Kidney (tissue), 14 donors: Measurements from ENCODE around the gene WHAMM. TPM values are rescaled to one million over a fixed set of nuclear protein-coding genes. Genes with fewer than 3 reads are reported as not detected.

Source experiments
- DNase-seq, 5 donors: peaks; one replicate each; pipeline ENCODE4 v3.0.0-alpha.2; 2013 to 2020
- FAIRE-seq: peaks from 2 replicates; lab custom pipeline; 2012; peaks lifted over from hg19 to GRCh38; lab: Jason Lieb, UNC
- H3K27ac ChIP-seq, 2 donors: one replicate each; pipeline ENCODE4 v1.7.0; 2013; ENCODE audit warnings: low read depth in 2 of 2, low read length in 2 of 2, inconsistent platforms in 1 of 2
- H3K27me3 ChIP-seq: one replicate; pipeline ENCODE4 v1.7.1; 2013; ENCODE audit warnings: low read length, inconsistent platforms; ENCODE audit not compliant: control insufficient read depth, insufficient read depth
- H3K36me3 ChIP-seq, 3 donors: one replicate each; pipeline versions ENCODE4 v1.7.0 to v1.7.1; 2013; ENCODE audit warnings: low read length in 3 of 3, control low read depth in 1 of 3, inconsistent platforms in 1 of 3; ENCODE audit not compliant: insufficient read depth in 3 of 3, control insufficient read depth in 2 of 3
- H3K4me1 ChIP-seq, 3 donors: one replicate each; pipeline versions ENCODE4 v1.7.0 to v1.7.1; 2013; ENCODE audit warnings: low read length in 3 of 3, inconsistent platforms in 1 of 3, low read depth in 1 of 3; ENCODE audit not compliant: control insufficient read depth in 2 of 3, insufficient read depth in 2 of 3
- H3K4me3 ChIP-seq, 3 donors: one replicate each; pipeline versions ENCODE4 v1.7.0 to v1.8.1; 2013; ENCODE audit warnings: low read length in 3 of 3, control low read depth in 1 of 3, inconsistent platforms in 1 of 3
- H3K9ac ChIP-seq, 3 donors: one replicate each; pipeline versions ENCODE4 v1.7.0 to v1.7.1; 2013; ENCODE audit warnings: low read length in 3 of 3, control low read depth in 1 of 3, inconsistent platforms in 1 of 3
- H3K9me3 ChIP-seq, 3 donors: one replicate each; pipeline versions ENCODE4 v1.7.0 to v1.7.1; 2013; ENCODE audit warnings: low read length in 3 of 3, control low read depth in 1 of 3, inconsistent platforms in 1 of 3; ENCODE audit not compliant: control insufficient read depth in 2 of 3, insufficient read depth in 1 of 3
- CTCF ChIP-seq: IDR thresholded peaks from 3 replicates; pipeline ENCODE4 v1.5.1; 2012; ENCODE audit warnings: mild to moderate bottlenecking, moderate library complexity, borderline replicate concordance; ENCODE audit not compliant: insufficient read depth; ENCODE audit errors: extremely low read depth
- intact Hi-C: fragments of 100-400 bp; cut with DNase I; formaldehyde crosslinking; loops from one replicate; pipeline ENCODE4 v1.11.1; 2022
- polyA plus RNA-seq: library from polyadenylated mRNA; stranded (reverse); fragments of 350-450 nt; fragmentation: Illumina TruSeq; extraction: RNeasy Lipid Tissue Mini Kit (QIAGEN cat#74804); gene quantifications from one replicate; pipeline ENCODE4 v1.2.3, GENCODE V29; 2014; ENCODE audit warnings: low read depth, low replicate concordance; ENCODE audit not compliant: insufficient read depth
- total RNA-seq: library from RNA; stranded (reverse); fragmentation: NEBNext Ultra II Directional; extraction: Animal tissue kit (Norgen Biotek cat#: 25700); gene quantifications from one replicate; pipeline ENCODE4 v1.2.1, GENCODE V29; 2021
- donor health status: control.
- donor health status: control.
- donor health status: control.
- donor health status: control.
- donor health status: control.
- donor health status: DM: yes; HTN: yes; CAD: no.
- donor health status: Normal renal cell carcinoma (clear cell type).

The WHAMM gene
- total and polyA plus RNA-seq, 2 donors from 2014 or later: 4.0 to 13.8 TPM

GRCh38 chr15:82833362-82833682 is 23.9 kb downstream of the WHAMM start:
- Histone ChIP-seq H3K4me3 (no peak overlapping the region), H3K4me1 (no peaks in the 10 kb centered on the region), H3K27ac (no peak overlapping the region), H3K27me3 (no peaks in the 10 kb centered on the region), H3K9ac (no peak overlapping the region), H3K9me3 (no peaks in the 10 kb centered on the region), H3K36me3 (peaks cover 4 to 56% (median 45%) of the 10 kb centered on the region in 3 donors)
- TF ChIP-seq CTCF: no peak
- FAIRE-seq: no peak
- DNase-seq: no peak
- intact Hi-C loops: no loop called here

- Histone ChIP-seq H3K36me3 (peaks cover 2 to 42% (median 39%) of the 10 kb centered on the region in 3 donors), H3K27me3 (no peaks in the 10 kb centered on the region), H3K4me1 (no peaks in the 10 kb centered on the region), H3K9me3 (no peaks in the 10 kb centered on the region), H3K4me3 (no peak overlapping the region), H3K27ac (no peak overlapping the region), H3K9ac (no peak overlapping the region)
- no peak for TF ChIP-seq CTCF
- FAIRE-seq (no peak), DNase-seq (no peak)
- intact Hi-C loops: no loop called here
Observed at GRCh38 chr15:82835391-82835917, 26.0 kb downstream of the WHAMM start.

DNA sequence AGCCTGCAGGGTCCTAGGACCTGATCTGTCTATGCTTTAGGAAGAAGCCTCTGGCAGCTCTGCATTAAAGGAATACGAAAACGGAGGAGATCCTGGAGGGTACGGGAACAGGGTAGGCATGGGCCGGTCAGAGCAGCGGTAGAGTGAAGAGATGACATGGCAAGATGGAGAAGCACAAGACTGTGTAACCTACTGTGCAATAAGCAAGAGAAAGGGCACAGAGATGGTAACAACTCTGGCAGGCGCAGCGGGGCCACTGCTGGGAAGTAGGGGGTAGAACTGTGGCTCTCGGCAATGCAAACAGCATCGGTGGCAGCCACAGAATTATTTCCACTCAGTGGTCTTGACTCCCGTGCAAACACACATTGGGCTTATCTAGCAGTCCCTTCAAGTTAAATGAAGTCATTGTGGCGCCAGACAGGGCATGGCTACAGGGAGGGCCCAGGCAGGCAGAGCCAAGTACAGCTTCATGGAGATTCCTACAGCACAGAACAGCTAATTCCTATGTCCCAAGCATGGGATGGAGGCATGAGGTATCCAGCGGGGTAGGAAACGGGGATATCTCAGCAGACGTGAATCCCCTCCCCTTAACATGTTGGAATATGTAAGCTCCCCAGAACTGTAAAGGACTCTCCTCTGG is 28.8 kb downstream of the WHAMM start:
- DNase-seq (no peak), FAIRE-seq (no peak)
- no peaks in the 10 kb centered on the region for H3K27me3 ChIP-seq
- H3K9ac ChIP-seq: no peak overlapping the region
- H3K4me3 ChIP-seq: no peak overlapping the region
- H3K4me1 ChIP-seq: no peaks in the 10 kb centered on the region
- no peaks in the 10 kb centered on the region for H3K9me3 ChIP-seq
- no peak for TF ChIP-seq CTCF
- intact Hi-C loops: no loop called here
- H3K27ac ChIP-seq: no peak overlapping the region
- H3K36me3 ChIP-seq: peaks cover 2 to 21% (median 19%) of the 10 kb centered on the region in 3 donors
